ENCODE results near the gene TIMP2. TPM values are rescaled to one million over a fixed set of nuclear protein-coding genes. Genes with fewer than 3 reads are reported as not detected.
A peak's percentile ranks its signal among the peaks of the same experiment; 100 is the strongest.

The TIMP2 gene
- total and polyA plus RNA-seq, 2 donors (not counting 3 experiments of a cell fraction or from before 2014, with no cell fraction given), result 138 to 318 TPM

DNA sequence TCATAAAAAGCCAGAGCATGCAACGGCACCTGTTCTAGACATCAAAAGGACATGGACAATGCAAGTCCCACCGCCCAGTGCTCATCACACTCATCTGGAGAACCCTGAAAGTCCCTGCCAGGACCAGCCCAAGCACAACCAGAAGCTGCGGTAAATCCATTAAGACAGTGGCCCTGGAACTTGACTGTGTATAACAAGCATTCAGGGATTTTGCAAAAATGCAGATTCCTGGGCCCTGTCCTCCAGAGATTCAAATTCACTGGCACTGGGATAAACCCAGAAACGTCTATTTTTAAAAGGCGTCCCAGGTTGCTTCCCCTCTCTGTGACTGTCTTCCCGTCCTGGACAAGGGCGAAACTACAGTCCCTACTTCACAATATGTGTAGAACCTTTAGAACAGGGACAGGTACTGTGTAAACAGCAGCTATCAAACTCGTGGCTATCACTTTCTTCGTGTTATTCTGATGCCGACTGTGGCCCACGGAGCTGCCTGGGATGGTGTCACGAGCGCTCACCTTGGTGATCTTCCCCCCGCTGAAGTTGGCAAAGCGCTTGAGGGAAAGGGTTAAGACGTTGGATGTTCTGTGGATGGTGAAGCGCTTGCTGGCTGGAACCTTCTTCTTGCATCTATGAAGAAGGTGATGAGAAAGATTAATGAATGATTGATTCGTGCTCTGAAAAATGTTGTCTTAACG lies 106.9 kb downstream of the TIMP2 start:
- peaks cover 19% of the 10 kb centered on the region for H3K4me1 ChIP-seq (ENCODE audit: control insufficient read depth, extremely low read depth, insufficient read depth, low read length)
- ChIA-PET POLR2A (interaction anchor here (0.7 to 1.2 kb wide), 2 partner anchors 13 to 122 kb away, joined by 3 to 5 read pairs; no protein-coding TSS in a partner anchor), CTCF (interaction anchor here (0.8 to 2.7 kb wide), 7 partner anchors 9 to 321 kb away, joined by 3 to 11 read pairs (median 4); no protein-coding TSS in a partner anchor)
- H3K36me3 ChIP-seq (ENCODE audit: control insufficient read depth in 2 of 2, extremely low read depth in 1 of 2, insufficient read depth in 2 of 2, low read length in 2 of 2), result peaks cover 20 to 40% of the 10 kb centered on the region in 2 experiments
- H3K4me3 ChIP-seq (replicated peaks in 1 of 3; ENCODE audit: insufficient read depth in 1 of 3, low read depth in 1 of 3, low read length in 3 of 3), result no peak overlapping the region
- peak overlapping the region; percentile 56 for H3K27ac ChIP-seq (ENCODE audit: insufficient read depth, low read depth, low read length)
- dilution Hi-C loops (cut with MboI; ENCODE audit: extremely low pct_ligation_motif_present, low sequenced_read_pairs) (no loop called here), intact Hi-C loops (cut with micrococcal nuclease) (no loop called here)
- H4K20me1 ChIP-seq (replicated peaks; ENCODE audit: control insufficient read depth, extremely low read depth, insufficient read depth, low read length), result no peaks in the 10 kb centered on the region
- H3K79me2 ChIP-seq (ENCODE audit: control insufficient read depth, insufficient read depth, low read length), result no peaks in the 10 kb centered on the region
- TF ChIP-seq GATA2 (IDR thresholded peaks at IDR 0.05; ENCODE audit: insufficient read depth, insufficient read length, low read depth, low read length) (no peak), JUN (IDR thresholded peaks at IDR 0.05; ENCODE audit: borderline replicate concordance, insufficient read depth, insufficient read length, low read depth) (no peak), FOS (IDR thresholded peaks at IDR 0.05; ENCODE audit: borderline replicate concordance, insufficient read depth, low read length) (no peak), EZH2 (IDR thresholded peaks at IDR 0.05; ENCODE audit: borderline replicate concordance, low read depth, low read length, severe bottlenecking) (no peak), MYC (IDR thresholded peaks at IDR 0.05; ENCODE audit: low read depth, low read length) (no peak), POLR2AphosphoS5 (IDR thresholded peaks at IDR 0.05; ENCODE audit: insufficient read depth, low read depth, low read length) (no peak), POLR2A (IDR thresholded peaks at IDR 0.05; ENCODE audit: low read depth, low read length) (no peak)
- TF ChIP-seq, protein P1, sequence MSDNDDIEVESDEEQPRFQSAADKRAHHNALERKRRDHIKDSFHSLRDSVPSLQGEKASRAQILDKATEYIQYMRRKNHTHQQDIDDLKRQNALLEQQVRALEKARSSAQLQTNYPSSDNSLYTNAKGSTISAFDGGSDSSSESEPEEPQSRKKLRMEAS (IDR thresholded peaks at IDR 0.05; ENCODE audit: insufficient read depth, insufficient read length), result no peak
- TF ChIP-seq, protein P2, sequence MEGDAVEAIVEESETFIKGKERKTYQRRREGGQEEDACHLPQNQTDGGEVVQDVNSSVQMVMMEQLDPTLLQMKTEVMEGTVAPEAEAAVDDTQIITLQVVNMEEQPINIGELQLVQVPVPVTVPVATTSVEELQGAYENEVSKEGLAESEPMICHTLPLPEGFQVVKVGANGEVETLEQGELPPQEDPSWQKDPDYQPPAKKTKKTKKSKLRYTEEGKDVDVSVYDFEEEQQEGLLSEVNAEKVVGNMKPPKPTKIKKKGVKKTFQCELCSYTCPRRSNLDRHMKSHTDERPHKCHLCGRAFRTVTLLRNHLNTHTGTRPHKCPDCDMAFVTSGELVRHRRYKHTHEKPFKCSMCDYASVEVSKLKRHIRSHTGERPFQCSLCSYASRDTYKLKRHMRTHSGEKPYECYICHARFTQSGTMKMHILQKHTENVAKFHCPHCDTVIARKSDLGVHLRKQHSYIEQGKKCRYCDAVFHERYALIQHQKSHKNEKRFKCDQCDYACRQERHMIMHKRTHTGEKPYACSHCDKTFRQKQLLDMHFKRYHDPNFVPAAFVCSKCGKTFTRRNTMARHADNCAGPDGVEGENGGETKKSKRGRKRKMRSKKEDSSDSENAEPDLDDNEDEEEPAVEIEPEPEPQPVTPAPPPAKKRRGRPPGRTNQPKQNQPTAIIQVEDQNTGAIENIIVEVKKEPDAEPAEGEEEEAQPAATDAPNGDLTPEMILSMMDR (IDR thresholded peaks at IDR 0.05; ENCODE audit: extremely low read depth in 1 of 2, insufficient read depth in 1 of 2, low read depth in 1 of 2, low read length in 2 of 2), result no peak
- no peak for FAIRE-seq
- H3K4me2 ChIP-seq (ENCODE audit: insufficient read depth, low read length), result peak overlapping the region; percentile 64
- no peaks in the 10 kb centered on the region for H3K9me3 ChIP-seq (replicated peaks; ENCODE audit: control insufficient read depth, insufficient read depth, low read length)
- no TSS peak for BruUV-seq (replicated peaks)
- H3K9me1 ChIP-seq (replicated peaks; ENCODE audit: control insufficient read depth, extremely low read depth, insufficient read depth, low read length), result no peaks in the 10 kb centered on the region
- no peak overlapping the region for H2AFZ ChIP-seq (ENCODE audit: low read depth, low read length)
- no peak for DNase-seq (ENCODE audit: low read depth, low spot score)
- no peaks in the 10 kb centered on the region for H3K27me3 ChIP-seq (ENCODE audit: control insufficient read depth in 2 of 2, insufficient read depth in 2 of 2, low read length in 2 of 2)
- no peak overlapping the region for H3K9ac ChIP-seq (replicated peaks; ENCODE audit: extremely low read depth, insufficient read depth, low read length)
